ENCODE data around the gene RBPJ.

Gene RBPJ

DNA sequence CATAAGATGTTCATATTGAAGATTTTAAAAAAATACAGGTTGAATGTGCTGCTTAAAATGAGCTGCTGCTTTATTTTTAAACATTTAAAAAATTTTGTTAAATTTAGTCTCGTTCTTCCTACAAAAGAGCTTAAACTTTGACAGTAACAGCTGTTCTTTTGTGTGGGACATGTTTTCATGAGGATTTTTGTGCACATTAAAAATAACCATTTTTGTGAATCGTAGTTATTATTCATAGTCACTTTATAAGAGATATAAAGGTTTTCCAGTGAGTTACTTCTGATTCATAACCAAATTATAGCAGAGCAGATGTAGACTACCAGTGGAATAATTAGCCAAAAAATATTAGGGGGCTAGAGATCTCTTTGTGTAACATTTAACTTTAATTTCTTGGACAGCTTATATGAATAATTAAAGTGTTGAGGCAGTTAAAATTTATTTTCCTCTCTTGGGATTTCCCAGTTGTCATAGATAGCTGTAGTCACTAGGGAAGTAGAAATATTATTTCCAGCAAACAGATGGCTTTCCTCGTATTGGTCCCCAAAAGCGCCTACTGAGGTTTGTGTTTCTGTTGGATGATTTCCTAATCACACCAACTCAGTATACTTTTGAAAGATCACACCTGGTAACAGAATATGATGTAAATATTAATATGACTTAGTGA is 24.2 kb downstream of the RBPJ start:
- Histone ChIP-seq H3K4me2 (ENCODE audit: low read depth, low read length) (no peak overlapping the region), H3F3A (ENCODE audit: insufficient read depth, low read length) (no peaks in the 10 kb centered on the region), H2AFZ (ENCODE audit: low read length) (no peak overlapping the region), H4K20me1 (ENCODE audit: insufficient read depth, low read length) (peaks cover 16% of the 10 kb centered on the region), H3K79me2 (ENCODE audit: low read length) (peaks cover 88% of the 10 kb centered on the region), H3K9me3 (replicated peaks; ENCODE audit: insufficient read depth, low read length) (no peaks in the 10 kb centered on the region), H3K9me2 (replicated peaks; ENCODE audit: insufficient read depth, low read length) (no peaks in the 10 kb centered on the region), H3K27me3 (replicated peaks; ENCODE audit: insufficient read depth, low read length) (no peaks in the 10 kb centered on the region), H3K4me1 (ENCODE audit: low read length) (no peaks in the 10 kb centered on the region), H3K36me3 (replicated peaks; ENCODE audit: insufficient read depth, low read length) (no peaks in the 10 kb centered on the region), H3K27ac (ENCODE audit: low read length) (no peak overlapping the region), H3K9ac (ENCODE audit: low read length) (no peak overlapping the region), H3K4me3 (ENCODE audit: low read length) (no peak overlapping the region)
- TF ChIP-seq EZH2 (optimal IDR thresholded peaks at IDR 0.05; ENCODE audit: low read depth, low read length) = no peak
- no peak for TF ChIP-seq CTCF (IDR thresholded peaks at IDR 0.05; ENCODE audit: low read length)
- TF ChIP-seq EZH2phosphoT487 (IDR thresholded peaks at IDR 0.05; ENCODE audit: low read length) = no peak
- no peak for DNase-seq

DNA sequence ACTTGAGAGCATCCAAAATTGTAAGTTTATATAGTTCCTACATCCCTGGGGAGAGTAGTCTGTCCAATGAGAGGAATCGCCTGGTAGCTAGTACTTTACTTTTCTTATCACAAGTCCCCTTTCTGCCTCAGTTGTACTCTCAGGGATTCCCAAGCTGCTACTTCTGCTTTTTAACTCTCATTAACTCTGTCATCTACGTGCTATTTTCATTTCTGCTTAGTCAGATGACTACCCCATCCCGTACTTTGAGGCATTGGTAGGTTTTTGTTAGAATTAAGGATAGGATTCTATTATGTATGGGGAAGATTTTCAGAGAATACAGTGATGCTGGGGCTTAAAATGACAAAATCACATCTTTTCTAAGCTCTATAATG is 24.7 kb downstream of the RBPJ start:
- no peaks in the 10 kb centered on the region for H3K9me2 ChIP-seq (replicated peaks; ENCODE audit: insufficient read depth, low read length)
- peaks cover 89% of the 10 kb centered on the region for H3K79me2 ChIP-seq (ENCODE audit: low read length)
- H3K9me3 ChIP-seq (replicated peaks; ENCODE audit: insufficient read depth, low read length) = no peaks in the 10 kb centered on the region
- H4K20me1 ChIP-seq (ENCODE audit: insufficient read depth, low read length) = peaks cover 16% of the 10 kb centered on the region
- H3K27ac ChIP-seq (ENCODE audit: low read length) = no peak overlapping the region
- TF ChIP-seq EZH2 (optimal IDR thresholded peaks at IDR 0.05; ENCODE audit: low read depth, low read length) = no peak
- no peak for TF ChIP-seq EZH2phosphoT487 (IDR thresholded peaks at IDR 0.05; ENCODE audit: low read length)
- no peak overlapping the region for H3K9ac ChIP-seq (ENCODE audit: low read length)
- DNase-seq = no peak
- no peak overlapping the region for H2AFZ ChIP-seq (ENCODE audit: low read length)
- H3K4me3 ChIP-seq (ENCODE audit: low read length) = no peak overlapping the region
- H3F3A ChIP-seq (ENCODE audit: insufficient read depth, low read length) = no peaks in the 10 kb centered on the region
- H3K36me3 ChIP-seq (replicated peaks; ENCODE audit: insufficient read depth, low read length) = no peaks in the 10 kb centered on the region
- H3K4me2 ChIP-seq (ENCODE audit: low read depth, low read length) = no peak overlapping the region
- H3K27me3 ChIP-seq (replicated peaks; ENCODE audit: insufficient read depth, low read length) = no peaks in the 10 kb centered on the region
- no peaks in the 10 kb centered on the region for H3K4me1 ChIP-seq (ENCODE audit: low read length)

GRCh38 chr4:26346203-26346620 is 25.4 kb downstream of the RBPJ start:
- Histone ChIP-seq H3K36me3 (replicated peaks; ENCODE audit: insufficient read depth, low read length) (no peaks in the 10 kb centered on the region), H3K27ac (ENCODE audit: low read length) (no peak overlapping the region), H3K4me1 (ENCODE audit: low read length) (no peaks in the 10 kb centered on the region), H2AFZ (ENCODE audit: low read length) (no peak overlapping the region), H3F3A (ENCODE audit: insufficient read depth, low read length) (no peaks in the 10 kb centered on the region), H3K9me3 (replicated peaks; ENCODE audit: insufficient read depth, low read length) (no peaks in the 10 kb centered on the region), H4K20me1 (ENCODE audit: insufficient read depth, low read length) (peaks cover 16% of the 10 kb centered on the region), H3K4me2 (ENCODE audit: low read depth, low read length) (no peak overlapping the region), H3K27me3 (replicated peaks; ENCODE audit: insufficient read depth, low read length) (no peaks in the 10 kb centered on the region), H3K9me2 (replicated peaks; ENCODE audit: insufficient read depth, low read length) (no peaks in the 10 kb centered on the region), H3K79me2 (ENCODE audit: low read length) (peaks cover 88% of the 10 kb centered on the region), H3K4me3 (ENCODE audit: low read length) (no peak overlapping the region), H3K9ac (ENCODE audit: low read length) (no peak overlapping the region)
- no peak for DNase-seq
- TF ChIP-seq EZH2phosphoT487 (IDR thresholded peaks at IDR 0.05; ENCODE audit: low read length) = no peak
- TF ChIP-seq EZH2 (optimal IDR thresholded peaks at IDR 0.05; ENCODE audit: low read depth, low read length) = no peak
- no peak for TF ChIP-seq CTCF (IDR thresholded peaks at IDR 0.05; ENCODE audit: low read length)

- DNase-seq = no peak
- Histone ChIP-seq H3K79me2 (ENCODE audit: low read length) (peaks cover 83% of the 10 kb centered on the region), H4K20me1 (ENCODE audit: insufficient read depth, low read length) (peaks cover 11% of the 10 kb centered on the region; the same call in 1 of the 2 replicates), H2AFZ (ENCODE audit: low read length) (no peak overlapping the region), H3K9ac (ENCODE audit: low read length) (no peak overlapping the region), H3F3A (ENCODE audit: insufficient read depth, low read length) (no peaks in the 10 kb centered on the region), H3K36me3 (replicated peaks; ENCODE audit: insufficient read depth, low read length) (no peaks in the 10 kb centered on the region), H3K27me3 (replicated peaks; ENCODE audit: insufficient read depth, low read length) (no peaks in the 10 kb centered on the region), H3K9me2 (replicated peaks; ENCODE audit: insufficient read depth, low read length) (no peaks in the 10 kb centered on the region), H3K27ac (ENCODE audit: low read length) (no peak overlapping the region), H3K9me3 (replicated peaks; ENCODE audit: insufficient read depth, low read length) (no peaks in the 10 kb centered on the region), H3K4me3 (ENCODE audit: low read length) (no peak overlapping the region), H3K4me1 (ENCODE audit: low read length) (no peaks in the 10 kb centered on the region), H3K4me2 (ENCODE audit: low read depth, low read length) (no peak overlapping the region)
- TF ChIP-seq EZH2 (optimal IDR thresholded peaks at IDR 0.05; ENCODE audit: low read depth, low read length) = no peak
These were observed 28.7 kb downstream of the RBPJ start for GRCh38 chr4:26349496-26349895.

All from MM.1S (cell line).